ENCODE measurements around the gene NFIB.

The NFIB gene

DNA sequence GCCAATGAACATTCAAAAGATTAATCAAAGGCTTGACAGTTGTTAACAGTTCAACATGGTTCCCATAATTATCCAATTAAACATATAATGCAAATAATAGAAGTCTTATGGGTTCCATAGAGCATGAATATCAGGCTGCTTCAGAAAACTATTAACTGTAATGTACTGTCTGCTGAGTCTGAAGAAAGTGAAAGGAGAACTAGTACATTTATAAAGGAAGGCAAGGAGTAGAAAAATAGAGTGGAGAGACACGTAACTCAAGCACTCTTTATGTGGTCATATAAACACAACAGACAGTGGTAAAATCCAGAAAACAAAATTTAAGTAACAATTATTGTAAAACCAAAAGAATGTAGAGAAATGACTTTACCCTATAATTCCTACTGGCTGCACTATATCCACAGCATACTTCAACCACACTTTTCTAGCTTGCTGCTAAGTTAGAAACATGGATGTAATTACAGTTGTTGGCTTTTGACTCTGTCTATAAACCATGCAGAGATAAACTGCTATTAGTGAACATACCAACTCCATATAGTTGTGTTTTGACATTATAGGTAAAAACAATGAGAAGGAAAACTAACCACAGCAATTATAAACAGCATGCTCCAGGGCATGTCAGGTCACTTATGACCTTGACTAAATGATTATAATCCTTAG is 32.7 kb downstream of the NFIB start:
- DNase-seq (ENCODE audit: low read depth in 3 of 3, low spot score in 1 of 3): no peak

DNA sequence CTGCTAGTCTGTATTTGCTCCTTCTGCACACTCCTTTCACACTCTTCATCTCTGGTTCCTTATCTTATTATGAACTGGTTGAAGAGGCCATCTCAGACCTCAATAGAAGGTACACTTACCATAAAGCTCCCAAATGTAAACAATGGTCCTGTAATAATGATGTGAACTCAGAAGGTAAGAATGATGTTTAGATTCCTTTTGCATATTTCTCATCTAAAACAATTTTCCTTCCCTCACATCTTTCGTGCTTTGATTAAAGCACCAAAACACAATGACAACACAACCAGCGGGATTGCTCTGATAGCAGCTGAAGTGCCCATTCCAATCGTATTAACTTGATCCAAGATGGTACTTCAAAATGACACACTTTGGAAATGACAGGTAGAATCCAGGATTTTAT is 34.3 kb downstream of the NFIB start:
- DNase-seq (ENCODE audit: low read depth in 3 of 3, low spot score in 1 of 3): no peak

DNA sequence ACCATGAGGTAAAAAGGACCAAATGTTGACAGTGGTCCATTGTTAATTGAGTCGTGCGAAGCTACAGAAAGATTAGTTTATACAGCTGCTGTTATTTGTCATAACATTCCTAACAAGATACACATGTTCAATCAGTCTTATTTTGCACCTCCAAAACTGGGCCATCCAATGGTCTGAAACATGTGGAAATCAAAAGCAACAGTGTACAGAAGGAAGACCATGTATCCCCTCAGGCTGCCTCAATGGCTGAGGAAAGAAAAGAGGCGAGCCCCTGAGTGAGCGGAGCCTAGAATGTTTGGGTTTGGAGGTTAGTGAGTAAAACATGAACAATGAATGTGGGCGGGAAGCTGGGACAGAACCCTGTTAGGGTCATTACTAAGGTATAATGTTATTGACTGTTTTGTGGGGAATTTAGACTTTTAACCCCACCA is 35.6 kb downstream of the NFIB start:
- DNase-seq (ENCODE audit: low read depth in 3 of 3, low spot score in 1 of 3): no peak

DNA sequence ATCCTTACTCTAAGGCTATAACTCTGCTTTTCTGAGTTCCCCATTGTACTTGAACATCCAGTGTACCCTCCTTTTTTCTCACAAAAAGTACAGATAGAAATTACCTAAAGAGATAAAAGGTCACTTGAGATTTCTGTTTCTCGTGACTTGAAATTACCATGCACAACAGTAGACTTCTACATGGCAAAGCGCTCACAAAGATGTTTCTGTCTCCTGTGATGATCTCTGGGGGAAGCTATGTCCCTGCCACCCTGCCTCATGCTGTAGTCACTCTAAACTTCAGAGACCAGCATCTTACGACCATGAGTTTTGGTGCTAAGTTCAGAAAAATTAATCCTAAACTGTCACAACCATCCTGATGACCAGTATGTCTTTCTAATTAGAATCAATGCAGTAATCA is 36.2 kb downstream of the NFIB start:
- DNase-seq (ENCODE audit: low read depth in 3 of 3, low spot score in 1 of 3): no peak

DNA sequence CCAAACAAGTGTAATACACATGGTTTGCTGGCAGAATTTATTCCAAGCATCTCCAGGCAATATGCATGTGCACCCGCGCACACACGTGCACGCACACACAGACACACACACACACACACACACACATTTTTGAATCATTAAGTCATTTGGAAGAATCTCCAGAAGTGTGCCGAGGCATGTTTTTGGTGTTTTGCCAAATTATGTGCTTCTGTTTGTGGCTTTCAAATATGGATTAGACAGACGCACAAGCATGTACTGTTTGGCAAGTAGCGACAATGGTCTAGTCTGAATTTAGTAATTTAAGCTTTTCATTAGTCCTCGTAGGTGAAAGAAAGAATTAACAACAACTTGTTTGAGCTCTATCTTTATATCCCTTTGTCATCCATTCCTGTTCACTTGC is 36.7 kb downstream of the NFIB start:
- no peak for DNase-seq (ENCODE audit: low read depth in 3 of 3, low spot score in 1 of 3)

DNA sequence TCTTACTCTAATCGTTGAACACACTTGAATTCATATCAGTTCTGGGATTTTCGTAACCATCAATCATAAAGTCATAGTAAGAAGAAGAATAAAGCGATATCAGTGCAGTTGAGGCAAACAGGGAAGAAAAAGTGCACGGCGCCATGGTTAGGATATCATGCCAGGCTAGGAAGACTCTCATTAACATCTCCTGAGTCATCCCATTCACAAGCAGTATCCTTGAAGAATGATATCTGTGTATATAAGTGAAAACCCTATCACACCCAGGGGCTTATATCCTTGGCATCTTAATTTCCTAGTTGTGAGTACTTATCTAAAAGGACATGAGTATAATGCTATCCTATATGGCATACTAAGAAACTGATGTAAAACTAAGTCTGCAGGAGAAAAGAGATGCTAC is 38.6 kb downstream of the NFIB start:
- DNase-seq (ENCODE audit: low read depth in 3 of 3, low spot score in 1 of 3): no peak

DNA sequence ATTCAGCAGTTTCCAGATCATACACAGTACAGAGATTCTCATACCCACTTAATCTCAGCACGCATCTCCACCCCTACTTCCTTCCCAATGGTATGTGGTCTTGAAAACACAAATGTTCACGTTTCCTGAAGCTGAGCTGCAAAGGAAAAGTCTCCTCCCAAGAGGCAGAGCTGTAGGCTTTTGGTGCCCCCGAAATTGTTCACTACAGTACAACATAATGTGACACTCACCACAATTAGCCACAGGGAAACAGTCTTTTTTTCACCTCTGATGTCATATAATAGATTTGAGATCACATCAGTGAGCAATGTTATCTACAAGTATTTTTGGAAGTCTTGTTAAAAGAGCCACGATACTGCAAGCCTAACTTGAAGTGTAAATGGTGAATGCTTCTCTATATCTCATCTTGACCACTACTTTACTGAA is 40.2 kb downstream of the NFIB start:
- no peak for DNase-seq (ENCODE audit: low read depth in 3 of 3, low spot score in 1 of 3)

DNA sequence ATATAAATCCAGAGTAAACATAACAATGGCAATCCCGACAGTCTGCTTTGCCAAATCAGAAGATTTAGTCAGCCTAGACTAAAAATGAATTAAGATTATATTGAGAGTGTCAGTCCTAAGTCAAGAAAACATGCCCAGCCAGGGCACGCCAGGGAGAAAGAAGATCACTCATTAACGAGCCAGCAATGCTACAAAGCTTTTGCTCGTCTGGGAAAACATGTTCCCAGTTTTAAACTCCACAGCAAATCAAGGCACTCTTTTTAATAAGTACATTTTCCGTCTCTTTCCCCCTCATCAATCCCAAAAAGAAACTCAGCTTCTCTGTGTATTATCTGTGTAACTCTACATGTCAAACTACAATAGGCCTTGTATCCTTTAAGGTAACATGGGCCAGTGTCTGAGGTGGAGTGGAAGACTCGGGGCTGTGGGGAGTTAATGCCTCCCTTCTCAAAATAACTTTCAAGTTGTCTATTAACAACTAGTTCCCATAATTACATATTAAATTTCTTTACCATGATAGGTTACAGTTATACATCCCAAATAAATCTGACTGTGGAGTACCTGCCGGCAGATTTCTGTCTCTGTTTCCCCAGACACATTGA is 40.9 kb downstream of the NFIB start:
- DNase-seq (ENCODE audit: low read depth in 3 of 3, low spot score in 1 of 3): no peak

GRCh38 chr9:14271093-14271673 is 42.8 kb downstream of the NFIB start:
- no peak for DNase-seq (ENCODE audit: low read depth in 3 of 3, low spot score in 1 of 3)

GRCh38 chr9:14270358-14271092 is 43.4 kb downstream of the NFIB start:
- no peak for DNase-seq (ENCODE audit: low read depth in 3 of 3, low spot score in 1 of 3)

DNA sequence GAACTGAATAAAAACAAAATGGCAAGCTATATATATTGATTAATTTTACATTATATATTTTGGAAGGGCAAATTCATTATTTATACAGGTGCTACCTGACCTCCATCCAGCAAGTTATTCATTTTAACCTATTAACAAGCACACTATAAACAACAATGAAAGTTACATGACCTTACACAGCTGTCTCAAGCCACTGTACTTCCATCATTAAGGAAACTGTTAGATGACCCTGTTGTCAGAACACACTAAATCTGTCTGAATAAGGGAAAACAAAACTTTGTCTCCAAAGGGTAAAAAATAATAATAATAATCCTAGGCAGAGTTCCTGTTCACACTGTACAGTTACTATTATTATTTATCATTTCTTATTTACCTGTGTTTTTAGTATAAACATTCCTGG is 44.0 kb downstream of the NFIB start:
- no peak for DNase-seq (ENCODE audit: low read depth in 3 of 3, low spot score in 1 of 3)

GRCh38 chr9:14263707-14264483 is 50.0 kb downstream of the NFIB start:
- DNase-seq (ENCODE audit: low read depth in 3 of 3, low spot score in 1 of 3): no peak

DNA sequence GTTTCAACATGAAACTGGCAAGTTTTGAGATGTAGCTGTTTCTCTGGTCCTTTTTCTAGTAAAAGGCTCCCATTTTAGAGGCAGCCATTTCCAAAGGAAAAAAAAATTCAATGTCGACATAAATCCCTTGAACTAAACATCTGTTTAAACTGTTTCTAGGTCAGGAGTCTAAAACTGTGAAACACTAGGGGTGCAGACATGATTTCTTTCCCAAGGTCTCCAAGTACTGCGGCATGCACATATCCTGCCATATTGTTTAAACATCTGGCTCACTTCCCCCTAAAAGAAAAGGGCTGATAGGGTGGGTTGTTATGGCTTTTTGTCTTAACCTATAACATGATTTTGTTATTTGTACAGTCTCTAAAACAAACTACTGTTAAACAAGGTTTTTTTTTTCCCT is 51.1 kb downstream of the NFIB start:
- no peak for DNase-seq (ENCODE audit: low read depth in 3 of 3, low spot score in 1 of 3)

- DNase-seq (ENCODE audit: low read depth in 3 of 3, low spot score in 1 of 3): no peak
Observed at GRCh38 chr9:14261616-14262015, 52.3 kb downstream of the NFIB start.

DNA sequence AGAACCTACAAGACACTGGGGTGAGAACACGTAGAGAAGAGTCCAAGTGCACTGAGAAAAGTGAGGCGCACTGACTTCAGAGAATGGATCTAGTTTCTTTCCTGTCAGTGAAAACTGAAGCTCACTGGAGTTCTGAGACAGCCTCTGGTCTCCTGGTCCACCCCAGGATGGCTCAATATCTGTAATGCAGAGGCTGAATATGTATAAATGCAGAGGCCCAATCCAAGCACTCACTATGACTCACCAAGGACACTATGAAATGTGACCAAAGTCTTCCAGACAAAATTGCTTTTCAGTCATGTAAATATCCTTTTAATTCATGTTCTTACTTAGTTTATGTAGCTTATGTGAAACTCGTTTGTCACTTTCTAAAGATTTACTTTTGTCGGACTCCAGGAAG is 53.8 kb downstream of the NFIB start:
- no peak for DNase-seq (ENCODE audit: low read depth in 3 of 3, low spot score in 1 of 3)

GRCh38 chr9:14258660-14259239 is 55.2 kb downstream of the NFIB start:
- no peak for DNase-seq (ENCODE audit: low read depth in 3 of 3, low spot score in 1 of 3)

DNA sequence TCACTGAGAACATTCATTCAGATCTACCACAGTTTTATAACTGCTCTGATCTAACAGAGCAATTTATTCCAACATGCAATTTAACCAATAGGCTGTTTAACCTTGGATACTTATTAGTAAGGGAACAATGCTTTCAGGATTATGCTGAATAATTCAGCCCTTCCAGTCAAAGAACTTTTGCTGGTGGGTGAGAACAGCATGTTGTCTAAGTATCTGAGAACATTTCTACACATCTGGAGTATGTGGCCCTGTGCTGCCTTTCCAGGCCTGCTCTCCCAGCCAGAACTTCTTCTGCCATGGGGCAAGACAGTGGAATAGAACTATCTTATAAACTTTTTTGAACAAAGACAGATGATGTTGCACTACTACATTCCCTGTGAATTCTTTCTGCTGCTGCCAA is 55.8 kb downstream of the NFIB start:
- DNase-seq (ENCODE audit: low read depth in 3 of 3, low spot score in 1 of 3): no peak

DNA sequence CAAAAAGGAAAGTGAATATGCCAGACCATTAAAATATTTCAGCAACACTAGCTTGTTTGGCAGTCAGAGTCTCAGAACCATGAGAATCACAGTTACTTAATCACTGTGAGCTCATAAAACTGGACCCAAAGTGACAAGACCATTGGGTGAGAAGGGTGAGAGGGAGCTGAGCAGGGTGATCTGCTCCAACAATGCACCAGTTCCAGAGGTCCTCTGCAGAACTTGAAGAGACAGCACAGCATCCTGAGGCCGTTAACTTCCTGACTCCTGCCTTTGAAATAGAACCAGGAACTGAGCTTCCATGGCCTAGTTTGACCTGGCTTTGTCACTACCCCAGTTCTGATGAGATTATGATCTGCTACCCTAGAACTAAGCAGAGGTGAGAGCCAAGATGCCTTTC is 57.4 kb downstream of the NFIB start:
- DNase-seq (ENCODE audit: low read depth in 3 of 3, low spot score in 1 of 3): no peak

DNA sequence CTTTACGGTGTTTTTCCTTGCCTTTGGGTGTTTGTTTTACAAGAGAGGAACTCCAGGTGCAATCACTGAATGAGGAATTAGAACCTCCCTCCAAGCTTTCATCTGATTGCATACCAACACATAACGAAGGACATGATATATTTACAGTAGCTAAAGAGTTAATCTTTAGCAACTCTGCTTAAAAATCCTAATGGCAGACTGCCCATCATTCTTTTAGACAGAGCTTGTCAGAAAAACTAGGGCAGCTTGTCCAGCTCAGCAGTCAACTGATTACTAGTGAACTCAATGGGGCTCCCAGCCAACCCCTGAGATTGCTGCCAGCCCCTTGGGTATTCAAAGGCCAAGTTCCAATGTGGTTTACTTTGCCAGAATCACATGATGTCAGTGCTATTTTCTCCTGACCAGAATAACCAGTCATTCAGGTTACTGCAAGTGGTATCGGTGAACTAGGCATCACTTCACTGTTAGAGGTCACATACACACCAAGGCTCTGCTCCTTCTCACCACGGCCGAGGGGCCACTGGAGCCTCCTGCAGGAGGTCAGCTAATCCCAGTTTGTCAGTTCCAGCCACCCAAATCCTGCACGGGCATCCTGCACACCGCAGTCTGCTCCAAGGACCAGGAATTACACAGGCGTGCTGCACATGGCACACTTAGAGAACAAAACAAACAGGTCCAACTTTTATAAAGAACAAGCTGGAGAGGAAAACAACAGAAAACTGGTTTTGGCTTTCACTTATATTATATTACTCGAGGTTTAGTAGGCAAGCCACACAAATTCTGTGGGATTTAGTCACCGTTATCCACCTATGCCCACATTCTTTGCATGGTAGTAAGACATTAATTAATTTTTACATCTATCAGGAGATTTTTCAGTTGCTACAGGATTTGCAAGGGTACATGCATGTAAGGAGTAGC is 62.5 kb downstream of the NFIB start:
- DNase-seq (ENCODE audit: low read depth in 3 of 3, low spot score in 1 of 3): no peak

GRCh38 chr9:14250794-14251153 is 63.2 kb downstream of the NFIB start:
- no peak for DNase-seq (ENCODE audit: low read depth in 3 of 3, low spot score in 1 of 3)

All from stimulated activated CD4-positive, alpha-beta T cell treated with anti-CD3 and anti-CD28 coated beads, TNF-alpha, amount 100 ng/mL, for 1 hour (primary cell).